Astrocyte of the spinal cord (primary cell): ENCODE measurements around the gene ZDHHC21.
"Not testable (repeated sequence)": the region's sequence is repeated elsewhere in the genome, so short reads cannot be mapped to it uniquely, and the experiment has no call there.

Experiments
- DNase-seq: peaks from one replicate; pipeline ENCODE4 v3.0.0; 2011; ENCODE audit warnings: low read depth, low spot score
- H3K4me3 ChIP-seq: 2 replicates; pipeline ENCODE4 v1.5.1; 2011; ENCODE audit warnings: low read depth, mild to moderate bottlenecking, low read length, moderate library complexity
- in situ Hi-C: cut with HindIII; loops from 2 replicates; pipeline ENCODE4 v1.10.0; 2017; ENCODE audit warnings: low sequenced_read_pairs
- TF ChIP-seq, protein P1 (sequence below): IDR thresholded peaks from 2 replicates; pipeline ENCODE4 v1.5.1; 2012; ENCODE audit warnings: low read depth, mild to moderate bottlenecking, low read length, inconsistent platforms

The ZDHHC21 gene

GRCh38 chr9:14686168-14686567, 7.1 kb downstream of the ZDHHC21 start:
- in situ Hi-C loops = no loop called here

DNA sequence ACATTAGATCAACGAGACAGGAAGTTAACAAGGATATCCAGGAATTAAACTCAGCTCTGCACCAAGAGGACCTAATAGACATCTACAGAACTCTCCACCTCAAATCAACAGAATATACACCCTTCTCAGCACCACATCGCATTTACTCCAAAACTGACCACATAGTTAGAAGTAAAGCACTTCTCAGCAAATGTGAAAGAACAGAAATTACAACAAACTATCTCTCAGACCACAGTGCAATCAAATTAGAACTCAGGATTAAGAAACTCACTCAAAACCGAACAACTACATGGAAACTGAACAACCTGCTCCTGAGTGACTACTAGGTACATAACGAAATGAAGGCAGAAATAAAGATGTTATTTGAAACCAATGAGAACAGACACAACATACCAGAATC, 10.6 kb downstream of the ZDHHC21 start:
- DNase-seq, in situ Hi-C loops, H3K4me3 ChIP-seq: not testable (repeated sequence)

More at GRCh38 chr9:14686168-14686567, 7.1 kb downstream of the ZDHHC21 start:
- no peak overlapping the region for H3K4me3 ChIP-seq
- TF ChIP-seq, protein P1, sequence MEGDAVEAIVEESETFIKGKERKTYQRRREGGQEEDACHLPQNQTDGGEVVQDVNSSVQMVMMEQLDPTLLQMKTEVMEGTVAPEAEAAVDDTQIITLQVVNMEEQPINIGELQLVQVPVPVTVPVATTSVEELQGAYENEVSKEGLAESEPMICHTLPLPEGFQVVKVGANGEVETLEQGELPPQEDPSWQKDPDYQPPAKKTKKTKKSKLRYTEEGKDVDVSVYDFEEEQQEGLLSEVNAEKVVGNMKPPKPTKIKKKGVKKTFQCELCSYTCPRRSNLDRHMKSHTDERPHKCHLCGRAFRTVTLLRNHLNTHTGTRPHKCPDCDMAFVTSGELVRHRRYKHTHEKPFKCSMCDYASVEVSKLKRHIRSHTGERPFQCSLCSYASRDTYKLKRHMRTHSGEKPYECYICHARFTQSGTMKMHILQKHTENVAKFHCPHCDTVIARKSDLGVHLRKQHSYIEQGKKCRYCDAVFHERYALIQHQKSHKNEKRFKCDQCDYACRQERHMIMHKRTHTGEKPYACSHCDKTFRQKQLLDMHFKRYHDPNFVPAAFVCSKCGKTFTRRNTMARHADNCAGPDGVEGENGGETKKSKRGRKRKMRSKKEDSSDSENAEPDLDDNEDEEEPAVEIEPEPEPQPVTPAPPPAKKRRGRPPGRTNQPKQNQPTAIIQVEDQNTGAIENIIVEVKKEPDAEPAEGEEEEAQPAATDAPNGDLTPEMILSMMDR = no peak
- no peak for DNase-seq

DNA sequence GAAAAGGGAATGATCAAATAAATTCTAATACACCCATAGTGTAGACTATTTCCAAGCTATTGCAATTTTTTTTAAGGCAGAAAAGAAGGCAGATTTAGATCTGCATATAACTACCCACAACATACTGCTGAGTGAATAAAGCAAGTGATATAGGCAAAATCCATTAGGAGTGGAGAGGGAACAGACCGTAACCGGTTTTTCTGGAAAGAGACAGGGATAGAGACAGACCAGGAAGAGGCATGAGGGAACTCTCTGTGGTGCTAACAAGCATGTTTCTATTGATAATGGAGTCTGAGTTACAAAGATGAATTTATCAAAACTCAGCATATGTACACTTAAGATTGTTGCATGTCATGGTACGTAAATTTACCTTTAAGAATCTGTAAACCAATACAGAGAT, 14.5 kb downstream of the ZDHHC21 start:
- TF ChIP-seq, protein P1 = no peak
- in situ Hi-C loops = no loop called here
- no peak for DNase-seq
- H3K4me3 ChIP-seq = no peak overlapping the region

- TF ChIP-seq, protein P1 = no peak
- in situ Hi-C loops = no loop called here
- no peak overlapping the region for H3K4me3 ChIP-seq
- no peak for DNase-seq
These were observed 15.4 kb downstream of the ZDHHC21 start for GRCh38 chr9:14677872-14678271.

DNA sequence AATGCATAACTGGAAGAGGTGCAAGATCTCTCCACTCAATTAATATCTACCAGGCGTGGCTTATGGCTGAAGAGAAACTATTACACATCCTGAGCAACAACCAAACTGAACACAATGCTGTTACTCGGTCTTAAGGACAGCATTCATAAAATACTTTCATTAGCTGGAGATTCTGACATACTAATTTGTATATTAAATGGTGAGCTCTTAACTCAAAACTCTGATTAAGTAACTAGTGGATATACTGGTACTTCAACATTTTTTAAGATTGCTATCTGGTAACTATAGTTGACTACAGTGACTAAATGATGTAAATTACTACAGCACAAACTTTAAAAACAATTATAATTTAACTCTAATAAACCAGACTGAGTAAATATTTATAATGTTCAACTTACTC, 15.8 kb downstream of the ZDHHC21 start:
- H3K4me3 ChIP-seq = no peak overlapping the region
- TF ChIP-seq, protein P1 = no peak
- in situ Hi-C loops = no loop called here
- DNase-seq = no peak

DNA sequence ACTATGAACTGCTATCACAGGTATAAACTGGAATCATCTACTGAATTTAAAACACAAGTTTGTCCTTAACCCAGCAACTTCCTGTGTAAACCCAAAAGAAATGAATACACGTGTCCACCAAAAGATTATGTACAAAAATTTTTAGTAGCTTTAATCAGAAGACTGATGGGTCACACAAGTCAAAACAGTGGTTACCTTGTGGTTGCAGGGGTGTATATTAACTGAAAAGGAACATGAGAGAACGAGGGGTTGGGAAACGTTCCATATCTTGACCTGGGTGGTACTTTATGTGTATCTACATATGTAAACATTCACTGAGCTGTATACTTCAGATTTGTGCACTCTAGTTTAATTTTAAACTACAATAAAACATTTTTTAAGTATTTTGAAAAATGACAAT, 18.6 kb downstream of the ZDHHC21 start:
- in situ Hi-C loops = no loop called here
- DNase-seq = no peak
- TF ChIP-seq, protein P1 = no peak

GRCh38 chr9:14671377-14671776, 21.9 kb downstream of the ZDHHC21 start:
- DNase-seq = no peak
- H3K4me3 ChIP-seq = no peak overlapping the region
- TF ChIP-seq, protein P1 = no peak
- in situ Hi-C loops = no loop called here

More for the DNA sequence above, 18.6 kb downstream of the ZDHHC21 start:
- no peak overlapping the region for H3K4me3 ChIP-seq
